ENCODE measurements around the gene GALR2.

- TF ChIP-seq CTCF (conservative IDR thresholded peaks at IDR 0.05; ENCODE audit: low read length) (no peak), EZH2phosphoT487 (IDR thresholded peaks at IDR 0.05; ENCODE audit: borderline replicate concordance, low read depth, low read length) (no peak)
These were observed 39.9 kb upstream of the GALR2 start for GRCh38 chr17:76034428-76035350.
